Upper lobe of left lung (tissue), 6 donors: ENCODE measurements around the gene MYO3A. TPM values are rescaled to one million over a fixed set of nuclear protein-coding genes. Genes with fewer than 3 reads are reported as not detected.

Experiments used
- ATAC-seq, 2 donors: fragments of 200-7000 bp; cut with Tn5 transposase; one replicate each; pipeline ENCODE4 v1.9.1; 2022; ENCODE audit warnings: mild to moderate bottlenecking in 2 of 2, moderate library complexity in 2 of 2; ENCODE audit not compliant: low FRiP score in 2 of 2
- DNase-seq, 2 donors: peaks; one replicate each; pipeline ENCODE4 v3.0.0-alpha.2; 2019 to 2020
- H3K27ac ChIP-seq, 4 donors: fragments of 200-600 bp; sonication (generic); one replicate each; pipeline ENCODE4 v1.5.1; 2016 to 2019
- H3K27me3 ChIP-seq, 4 donors: fragments of 200-600 bp; sonication (generic); one replicate each; pipeline ENCODE4 v1.5.1; 2017 to 2019
- H3K36me3 ChIP-seq, 4 donors: fragments of 200-600 bp; sonication (generic); one replicate each; pipeline ENCODE4 v1.5.1; 2016 to 2019
- H3K4me1 ChIP-seq, 4 donors: fragments of 200-600 bp; sonication (generic); one replicate each; pipeline ENCODE4 v1.5.1; 2018 to 2019
- H3K4me3 ChIP-seq, 4 donors: fragments of 200-600 bp; sonication (generic); one replicate each; pipeline ENCODE4 v1.5.1; 2017 to 2019; ENCODE audit warnings: mild to moderate bottlenecking in 2 of 4, moderate library complexity in 1 of 4
- H3K9me3 ChIP-seq, 4 donors: fragments of 200-600 bp; sonication (generic); one replicate each; pipeline ENCODE4 v1.5.1; 2018 to 2019
- EP300 ChIP-seq, 4 donors: sonication (generic); formaldehyde crosslinking; IDR thresholded peaks; one replicate each; pipeline ENCODE4 v1.5.1; 2017; ENCODE audit warnings: antibody characterized with exemption in 4 of 4, control low read depth in 2 of 4
- POLR2A ChIP-seq, 4 donors: fragments of 450-650 bp; IDR thresholded peaks; one replicate each; pipeline ENCODE4 v1.5.1; 2016 to 2017; ENCODE audit warnings: antibody characterized with exemption in 4 of 4, mild to moderate bottlenecking in 2 of 4
- POLR2AphosphoS5 ChIP-seq, 2 donors: sonication (generic); formaldehyde crosslinking; IDR thresholded peaks; one replicate each; pipeline ENCODE4 v1.5.1; 2017; ENCODE audit warnings: antibody characterized with exemption in 2 of 2
- WGBS, 2 donors: methylation state at CpG; one replicate each; pipeline ENCODE4 v1.1.5; 2017 to 2018; 5-methylcytosine and 5-hydroxymethylcytosine counted together
- total RNA-seq, 6 donors: library from RNA; depleted of rRNA in 4 of 6; stranded (reverse); fragments of >200 nt in 4 of 6; gene quantifications; one replicate each; pipeline versions ENCODE4 v1.1.0 to v1.2.1, GENCODE V29; 2016 to 2021
- TF ChIP-seq, protein P1 (sequence below), 6 experiments: fragments of 450-650 bp in 4 of 6; fragments of 200-600 bp in 2 of 6; sonication (generic) in 2 of 6; IDR thresholded peaks; one replicate each; pipeline ENCODE4 v1.5.1; 2016 to 2019; ENCODE audit warnings: antibody characterized with exemption in 6 of 6
- donor health status: DM: no; HTN: no; CAD: no; lungs with moderate emphysema.
- donor health status: DM: no; HTN: yes; CAD: no; lungs with severe emphysema.

The MYO3A gene
- total RNA-seq, 6 donors from 2014 or later, result 0.15 to 0.49 (median 0.47) TPM; not detected in 3

DNA sequence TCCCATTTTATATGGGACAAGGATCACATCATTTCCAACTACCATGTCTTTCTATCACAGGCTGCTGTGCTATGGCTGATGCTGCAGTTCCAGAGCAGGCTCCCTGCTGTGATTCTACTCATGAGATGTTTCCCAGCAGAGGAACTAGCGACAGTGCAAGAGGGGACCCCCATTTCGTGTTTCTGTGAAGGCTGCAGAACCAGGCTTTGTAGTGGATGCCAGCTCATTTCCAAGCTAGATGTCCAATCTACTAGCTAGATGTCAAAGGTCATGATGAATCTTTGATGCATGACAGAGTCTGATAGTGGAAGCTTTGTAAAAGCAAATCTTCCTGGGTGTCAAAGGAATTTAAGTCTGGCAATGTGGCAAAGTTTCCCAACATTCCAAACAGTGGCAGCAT lies 21.2 kb upstream of the MYO3A start:
- ATAC-seq (no peak), DNase-seq (no peak)
- no peaks in the 10 kb centered on the region for H3K36me3 ChIP-seq
- TF ChIP-seq EP300 (IDR thresholded peaks at IDR 0.05) (no peak), POLR2AphosphoS5 (IDR thresholded peaks at IDR 0.05) (no peak), POLR2A (IDR thresholded peaks at IDR 0.05) (no peak)
- TF ChIP-seq, protein P1, sequence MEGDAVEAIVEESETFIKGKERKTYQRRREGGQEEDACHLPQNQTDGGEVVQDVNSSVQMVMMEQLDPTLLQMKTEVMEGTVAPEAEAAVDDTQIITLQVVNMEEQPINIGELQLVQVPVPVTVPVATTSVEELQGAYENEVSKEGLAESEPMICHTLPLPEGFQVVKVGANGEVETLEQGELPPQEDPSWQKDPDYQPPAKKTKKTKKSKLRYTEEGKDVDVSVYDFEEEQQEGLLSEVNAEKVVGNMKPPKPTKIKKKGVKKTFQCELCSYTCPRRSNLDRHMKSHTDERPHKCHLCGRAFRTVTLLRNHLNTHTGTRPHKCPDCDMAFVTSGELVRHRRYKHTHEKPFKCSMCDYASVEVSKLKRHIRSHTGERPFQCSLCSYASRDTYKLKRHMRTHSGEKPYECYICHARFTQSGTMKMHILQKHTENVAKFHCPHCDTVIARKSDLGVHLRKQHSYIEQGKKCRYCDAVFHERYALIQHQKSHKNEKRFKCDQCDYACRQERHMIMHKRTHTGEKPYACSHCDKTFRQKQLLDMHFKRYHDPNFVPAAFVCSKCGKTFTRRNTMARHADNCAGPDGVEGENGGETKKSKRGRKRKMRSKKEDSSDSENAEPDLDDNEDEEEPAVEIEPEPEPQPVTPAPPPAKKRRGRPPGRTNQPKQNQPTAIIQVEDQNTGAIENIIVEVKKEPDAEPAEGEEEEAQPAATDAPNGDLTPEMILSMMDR (IDR thresholded peaks at IDR 0.05), result no peak
- H3K27ac ChIP-seq, result no peak overlapping the region
- no peak overlapping the region for H3K4me3 ChIP-seq
- H3K9me3 ChIP-seq, result no peaks in the 10 kb centered on the region
- no peaks in the 10 kb centered on the region for H3K27me3 ChIP-seq
- H3K4me1 ChIP-seq, result no peaks in the 10 kb centered on the region
- 16 to 31% methylated on average over 2 of the region's 2 CpGs for WGBS, 2 donors

DNA sequence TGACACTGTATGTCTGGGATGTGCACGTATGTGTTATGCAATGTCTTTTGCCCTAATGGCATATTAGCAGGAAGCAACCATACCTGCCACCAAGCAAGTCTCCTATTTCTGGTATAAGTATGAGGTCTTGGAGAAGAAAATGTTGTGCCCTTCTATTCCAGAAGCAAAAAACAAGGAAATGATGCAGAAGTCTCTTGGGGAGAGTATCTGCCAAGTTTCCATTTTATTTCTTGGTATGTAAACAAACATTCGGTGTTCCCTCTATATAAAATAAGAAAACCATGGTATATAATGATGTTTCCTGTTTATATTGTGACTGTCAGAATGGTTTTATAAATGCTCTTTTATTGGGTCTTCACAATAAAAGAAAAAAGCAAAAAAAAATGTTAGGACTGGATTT lies 19.3 kb upstream of the MYO3A start:
- H3K27me3 ChIP-seq, result no peaks in the 10 kb centered on the region
- no peaks in the 10 kb centered on the region for H3K9me3 ChIP-seq
- no peaks in the 10 kb centered on the region for H3K4me1 ChIP-seq
- H3K27ac ChIP-seq, result no peak overlapping the region
- ATAC-seq (no peak), DNase-seq (no peak)
- TF ChIP-seq POLR2AphosphoS5 (IDR thresholded peaks at IDR 0.05) (no peak), POLR2A (IDR thresholded peaks at IDR 0.05) (no peak), EP300 (IDR thresholded peaks at IDR 0.05) (no peak)
- TF ChIP-seq, protein P1 (IDR thresholded peaks at IDR 0.05), result no peak
- no peaks in the 10 kb centered on the region for H3K36me3 ChIP-seq
- 46 to 55% methylated on average over 2 of the region's 2 CpGs for whole genome bisulfite sequencing, 2 donors
- H3K4me3 ChIP-seq, result no peak overlapping the region

DNA sequence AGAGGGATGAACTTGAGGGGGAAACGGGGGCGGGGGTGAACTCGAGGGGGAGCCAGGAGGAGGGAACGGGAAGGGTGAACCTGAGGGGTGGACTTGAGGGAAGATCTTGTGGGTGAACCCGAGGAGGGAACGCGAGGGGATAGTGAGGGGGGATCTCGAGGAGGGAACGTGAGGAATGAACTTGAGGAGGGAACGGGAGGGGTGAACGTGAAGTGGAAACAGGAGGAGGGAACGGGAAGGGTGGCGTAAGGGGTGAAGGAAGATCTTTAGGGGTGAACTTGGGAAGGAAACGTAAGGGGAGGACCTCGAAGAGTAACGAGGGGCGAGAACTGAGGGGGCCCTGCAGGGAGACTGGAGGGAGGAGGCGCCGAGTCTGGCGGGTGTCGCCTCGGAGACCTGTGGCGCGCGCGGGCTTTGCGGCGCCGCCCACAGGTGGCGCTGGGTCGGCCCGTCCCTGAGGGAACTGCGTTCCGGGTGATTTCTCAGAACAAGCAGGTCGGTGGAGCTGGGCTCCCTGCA lies 651 bp downstream of the MYO3A start:
- Histone ChIP-seq H3K4me3 (peak overlapping the region in 3 of 4 donors; percentile 30 to 50 (median 43)), H3K36me3 (no peaks in the 10 kb centered on the region), H3K9me3 (peaks cover 0 to 2% (median 0%) of the 10 kb centered on the region in 4 donors), H3K4me1 (peaks cover 0 to 17% (median 4%) of the 10 kb centered on the region in 4 donors), H3K27me3 (peaks cover 0 to 10% (median 3%) of the 10 kb centered on the region in 4 donors), H3K27ac (no peak overlapping the region)
- peak in 1 of 2 donors; percentile 65 for ATAC-seq
- TF ChIP-seq, protein P1 (IDR thresholded peaks at IDR 0.05), result peak in 2 of 6 experiments; percentile 14 to 18
- TF ChIP-seq POLR2AphosphoS5 (IDR thresholded peaks at IDR 0.05), result no peak
- WGBS, 2 donors, result 2 to 3% methylated on average over 35 of the region's 35 CpGs
- DNase-seq, result peak in 1 of 2 donors; percentile 87

DNA sequence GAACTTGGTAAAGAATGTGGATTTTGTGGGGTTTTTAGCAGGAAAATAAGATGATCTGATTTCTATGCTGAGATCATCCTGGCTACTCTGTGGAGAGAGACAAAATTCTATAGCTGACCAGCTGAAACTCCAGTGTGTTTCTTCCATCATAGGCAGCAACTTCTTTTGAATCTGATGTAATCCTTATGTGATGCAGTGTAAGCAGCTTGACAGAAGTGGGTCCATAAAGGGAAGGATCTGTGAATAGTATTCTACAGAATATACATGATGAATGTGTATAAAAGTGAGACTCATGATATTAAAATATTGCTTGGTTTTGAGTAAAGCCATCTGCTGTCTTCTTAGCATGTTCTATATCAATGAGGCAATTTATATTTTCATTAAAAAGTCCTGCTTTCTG lies 4.4 kb downstream of the MYO3A start:
- DNase-seq (no peak), ATAC-seq (no peak)
- Histone ChIP-seq H3K27ac (no peak overlapping the region), H3K27me3 (peaks cover 0 to 10% (median 3%) of the 10 kb centered on the region in 4 donors), H3K4me3 (no peak overlapping the region), H3K4me1 (peaks cover 0 to 17% (median 4%) of the 10 kb centered on the region in 4 donors), H3K36me3 (no peaks in the 10 kb centered on the region), H3K9me3 (peaks cover 0 to 2% (median 0%) of the 10 kb centered on the region in 4 donors)
- TF ChIP-seq EP300 (IDR thresholded peaks at IDR 0.05) (no peak), POLR2A (IDR thresholded peaks at IDR 0.05) (no peak), POLR2AphosphoS5 (IDR thresholded peaks at IDR 0.05) (no peak)
- TF ChIP-seq, protein P1 (IDR thresholded peaks at IDR 0.05), result no peak

DNA sequence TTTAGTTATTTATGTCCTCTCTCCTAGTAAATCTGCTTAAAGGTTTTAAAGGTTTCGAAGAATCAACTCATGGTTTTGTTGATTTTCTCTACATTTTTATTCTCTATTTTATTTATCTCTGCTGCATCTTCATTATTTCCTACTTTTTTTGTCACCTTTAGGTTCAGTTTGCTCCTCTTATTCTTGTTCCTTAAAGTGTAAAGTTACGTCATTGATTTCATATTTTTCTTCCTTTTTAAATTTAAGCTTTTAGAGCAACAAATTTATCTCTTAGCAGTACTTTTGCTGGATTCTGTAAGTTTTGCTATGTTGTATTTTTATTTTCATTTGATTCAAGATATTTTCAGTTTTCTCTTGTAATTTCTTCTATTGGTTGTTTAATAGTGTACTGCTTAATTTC lies 10.7 kb downstream of the MYO3A start:
- Histone ChIP-seq H3K4me1 (no peaks in the 10 kb centered on the region), H3K27ac (no peak overlapping the region), H3K36me3 (no peaks in the 10 kb centered on the region), H3K9me3 (no peaks in the 10 kb centered on the region), H3K4me3 (no peak overlapping the region), H3K27me3 (no peaks in the 10 kb centered on the region)
- TF ChIP-seq POLR2A (IDR thresholded peaks at IDR 0.05), result no peak
- TF ChIP-seq EP300 (IDR thresholded peaks at IDR 0.05), result no peak
- TF ChIP-seq, protein P1 (IDR thresholded peaks at IDR 0.05), result no peak
- no peak for TF ChIP-seq POLR2AphosphoS5 (IDR thresholded peaks at IDR 0.05)
- 94 to 99% methylated on average over 2 of the region's 2 CpGs for WGBS, 2 donors
- DNase-seq (no peak), ATAC-seq (no peak)
